ENCODE measurements around the gene HOXB2.
A peak's percentile ranks its signal among the peaks of the same experiment; 100 is the strongest.

DNA sequence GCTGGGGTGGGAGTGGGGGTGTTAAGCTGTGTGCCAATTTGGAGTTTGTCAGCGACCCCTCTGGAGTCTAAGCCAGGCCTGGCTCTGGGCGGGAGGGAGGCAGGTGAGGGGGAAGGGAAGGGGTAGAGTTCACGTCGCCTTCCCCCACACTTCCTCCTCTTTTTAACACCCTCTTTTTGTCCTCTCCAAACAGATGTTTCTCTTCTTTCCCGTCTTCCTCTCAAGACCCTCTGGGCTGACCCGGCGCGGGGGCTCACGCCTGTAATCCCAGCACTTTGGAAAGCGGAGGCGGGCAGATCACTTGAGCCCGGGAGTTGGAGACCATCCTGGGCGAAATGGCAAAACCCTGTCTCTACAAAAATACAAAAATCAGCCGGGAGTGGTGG is 17.4 kb downstream of the HOXB2 start:
- TF ChIP-seq, protein P1, sequence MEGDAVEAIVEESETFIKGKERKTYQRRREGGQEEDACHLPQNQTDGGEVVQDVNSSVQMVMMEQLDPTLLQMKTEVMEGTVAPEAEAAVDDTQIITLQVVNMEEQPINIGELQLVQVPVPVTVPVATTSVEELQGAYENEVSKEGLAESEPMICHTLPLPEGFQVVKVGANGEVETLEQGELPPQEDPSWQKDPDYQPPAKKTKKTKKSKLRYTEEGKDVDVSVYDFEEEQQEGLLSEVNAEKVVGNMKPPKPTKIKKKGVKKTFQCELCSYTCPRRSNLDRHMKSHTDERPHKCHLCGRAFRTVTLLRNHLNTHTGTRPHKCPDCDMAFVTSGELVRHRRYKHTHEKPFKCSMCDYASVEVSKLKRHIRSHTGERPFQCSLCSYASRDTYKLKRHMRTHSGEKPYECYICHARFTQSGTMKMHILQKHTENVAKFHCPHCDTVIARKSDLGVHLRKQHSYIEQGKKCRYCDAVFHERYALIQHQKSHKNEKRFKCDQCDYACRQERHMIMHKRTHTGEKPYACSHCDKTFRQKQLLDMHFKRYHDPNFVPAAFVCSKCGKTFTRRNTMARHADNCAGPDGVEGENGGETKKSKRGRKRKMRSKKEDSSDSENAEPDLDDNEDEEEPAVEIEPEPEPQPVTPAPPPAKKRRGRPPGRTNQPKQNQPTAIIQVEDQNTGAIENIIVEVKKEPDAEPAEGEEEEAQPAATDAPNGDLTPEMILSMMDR (IDR thresholded peaks at IDR 0.05) = no peak
- TF ChIP-seq EZH2 (IDR thresholded peaks at IDR 0.05) (peak; percentile 66), EZH2phosphoT487 (IDR thresholded peaks at IDR 0.05) (peak; percentile 58)

Data from neural progenitor cell (in vitro differentiated cells).